Panc1 (cell line): Measurements from ENCODE around the gene MCM8. TPM values are rescaled to one million over a fixed set of nuclear protein-coding genes. Genes with fewer than 3 reads are reported as not detected.

Experiments used
- ATAC-seq: fragments of 200-7000 bp; cut with Tn5 transposase; 2 replicates; pipeline ENCODE4 v1.9.1; 2020; ENCODE audit warnings: mild to moderate bottlenecking, moderate library complexity
- BruUV-seq: library from RNA; stranded (reverse); fragments of 400-500 nt; replicated peaks from 2 replicates; lab custom pipeline; 2021; lab: Mats Ljungman, UMichigan
- CTCF ChIA-PET: fragments of 300-600 bp; sonication (Branson Sonifier 250); formaldehyde crosslinking; loops from one replicate; lab custom pipeline; 2022; ENCODE audit warnings: antibody characterized with exemption; lab: Charles Lee
- POLR2A ChIA-PET: fragments of 300-600 bp; sonication (Branson Sonifier 250); formaldehyde crosslinking; loops from one replicate; lab custom pipeline; 2022; ENCODE audit warnings: antibody characterized with exemption; lab: Charles Lee
- DNase-seq: peaks from one replicate; pipeline ENCODE4 v3.0.0-alpha.2; 2010; ENCODE audit warnings: low read depth, low spot score
- H3K27ac ChIP-seq: 2 replicates; pipeline ENCODE4 v1.5.1; 2011; ENCODE audit warnings: mild to moderate bottlenecking, low read length, inconsistent platforms
- H3K27me3 ChIP-seq: fragments of 200-500 bp; sonication (Bioruptor generic); 2 replicates; pipeline ENCODE4 v1.6.0; 2014; ENCODE audit warnings: low read length, inconsistent platforms; ENCODE audit not compliant: control insufficient read depth, insufficient read depth
- H3K36me3 ChIP-seq: fragments of 200-500 bp; sonication (Bioruptor generic); 2 replicates; pipeline ENCODE4 v1.5.1; 2014; ENCODE audit warnings: inconsistent platforms, mild to moderate bottlenecking, low read length, moderate library complexity; ENCODE audit not compliant: control insufficient read depth, insufficient read depth
- H3K4me1 ChIP-seq: 2 replicates; pipeline ENCODE4 v1.5.1; 2011; ENCODE audit warnings: inconsistent platforms, mild to moderate bottlenecking, low read length, moderate library complexity; ENCODE audit not compliant: control insufficient read depth, insufficient read depth
- H3K4me3 ChIP-seq, 2 experiments: 2 replicates each; pipeline ENCODE4 v1.5.1; 2011 to 2012; ENCODE audit warnings: low read depth in 2 of 2, low read length in 2 of 2, mild to moderate bottlenecking in 2 of 2, inconsistent platforms in 1 of 2, moderate library complexity in 1 of 2
- H3K9me3 ChIP-seq: fragments of 200-500 bp; sonication (Bioruptor generic); 2 replicates; pipeline ENCODE4 v1.5.1; 2014; ENCODE audit warnings: low read depth, mild to moderate bottlenecking, inconsistent platforms, low read length, moderate library complexity; ENCODE audit not compliant: control insufficient read depth, insufficient read depth
- POLR2AphosphoS5 ChIP-seq: IDR thresholded peaks from 2 replicates; pipeline ENCODE4 v1.6.1; 2012; ENCODE audit warnings: mild to moderate bottlenecking, low read depth, low read length, moderate library complexity
- SIN3A ChIP-seq: IDR thresholded peaks from 2 replicates; pipeline ENCODE4 v1.6.1; 2012; ENCODE audit warnings: low read depth, mild to moderate bottlenecking, low read length, moderate library complexity, borderline replicate concordance; ENCODE audit not compliant: insufficient read depth
- TCF7L2 ChIP-seq: IDR thresholded peaks from 2 replicates; pipeline ENCODE4 v1.6.1; 2011; ENCODE audit warnings: mild to moderate bottlenecking, low read depth, low read length, inconsistent platforms
- in situ Hi-C: cut with HindIII; loops from 2 replicates; pipeline ENCODE4 v1.10.0; 2016; ENCODE audit warnings: low sequenced_read_pairs, low pct_unique_long_range_greater_than_20kb
- intact Hi-C: fragments of 100-400 bp; cut with micrococcal nuclease; formaldehyde crosslinking; loops from one replicate; pipeline ENCODE4 v1.10.0; 2022; ENCODE audit not compliant: unreplicated experiment
- total RNA-seq: library from RNA; stranded (reverse); gene quantifications from one replicate; pipeline ENCODE4 v1.2.1, GENCODE V29; 2021; ENCODE audit not compliant: unreplicated experiment
- TF ChIP-seq, protein P1 (sequence below): fragments of 450-650 bp; IDR thresholded peaks from 2 replicates; pipeline ENCODE4 v1.5.1; 2017; ENCODE audit warnings: mild to moderate bottlenecking
- TF ChIP-seq, protein P2 (sequence below), 2 experiments: IDR thresholded peaks; 2 replicates each; pipeline ENCODE4 v1.6.1; 2011 to 2012; ENCODE audit warnings: low read depth in 2 of 2, control low read depth in 1 of 2, low read length in 1 of 2, mild to moderate bottlenecking in 1 of 2, moderate library complexity in 1 of 2; ENCODE audit not compliant: insufficient read depth in 1 of 2

MCM8 gene
- total RNA-seq, 1 experiment from 2014 or later: 28.3 TPM

DNA sequence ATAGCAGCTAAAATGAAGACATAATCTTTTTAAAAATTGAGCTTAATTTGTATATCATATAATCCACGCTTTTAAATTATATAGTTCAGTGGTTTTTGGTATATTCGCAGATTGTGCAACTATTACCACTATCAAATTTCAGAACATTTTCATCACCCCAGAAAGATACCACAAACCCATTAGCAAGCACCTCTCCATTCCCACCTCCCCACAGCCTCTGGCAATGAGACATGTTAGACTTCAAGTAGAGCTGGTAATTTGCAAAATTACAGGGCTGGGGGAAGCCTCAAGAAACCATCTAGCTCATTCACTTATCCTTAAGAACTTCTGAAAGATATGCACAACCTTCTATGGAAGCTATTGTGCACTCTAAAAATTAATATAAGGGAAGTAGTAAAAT, 37.3 kb upstream of the MCM8 start:
- intact Hi-C loops (no loop called here), in situ Hi-C loops (no loop called here)
- H3K36me3 ChIP-seq: no peaks in the 10 kb centered on the region
- no peak overlapping the region for H3K27ac ChIP-seq
- TF ChIP-seq, protein P1, sequence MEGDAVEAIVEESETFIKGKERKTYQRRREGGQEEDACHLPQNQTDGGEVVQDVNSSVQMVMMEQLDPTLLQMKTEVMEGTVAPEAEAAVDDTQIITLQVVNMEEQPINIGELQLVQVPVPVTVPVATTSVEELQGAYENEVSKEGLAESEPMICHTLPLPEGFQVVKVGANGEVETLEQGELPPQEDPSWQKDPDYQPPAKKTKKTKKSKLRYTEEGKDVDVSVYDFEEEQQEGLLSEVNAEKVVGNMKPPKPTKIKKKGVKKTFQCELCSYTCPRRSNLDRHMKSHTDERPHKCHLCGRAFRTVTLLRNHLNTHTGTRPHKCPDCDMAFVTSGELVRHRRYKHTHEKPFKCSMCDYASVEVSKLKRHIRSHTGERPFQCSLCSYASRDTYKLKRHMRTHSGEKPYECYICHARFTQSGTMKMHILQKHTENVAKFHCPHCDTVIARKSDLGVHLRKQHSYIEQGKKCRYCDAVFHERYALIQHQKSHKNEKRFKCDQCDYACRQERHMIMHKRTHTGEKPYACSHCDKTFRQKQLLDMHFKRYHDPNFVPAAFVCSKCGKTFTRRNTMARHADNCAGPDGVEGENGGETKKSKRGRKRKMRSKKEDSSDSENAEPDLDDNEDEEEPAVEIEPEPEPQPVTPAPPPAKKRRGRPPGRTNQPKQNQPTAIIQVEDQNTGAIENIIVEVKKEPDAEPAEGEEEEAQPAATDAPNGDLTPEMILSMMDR: no peak
- TF ChIP-seq, protein P2, sequence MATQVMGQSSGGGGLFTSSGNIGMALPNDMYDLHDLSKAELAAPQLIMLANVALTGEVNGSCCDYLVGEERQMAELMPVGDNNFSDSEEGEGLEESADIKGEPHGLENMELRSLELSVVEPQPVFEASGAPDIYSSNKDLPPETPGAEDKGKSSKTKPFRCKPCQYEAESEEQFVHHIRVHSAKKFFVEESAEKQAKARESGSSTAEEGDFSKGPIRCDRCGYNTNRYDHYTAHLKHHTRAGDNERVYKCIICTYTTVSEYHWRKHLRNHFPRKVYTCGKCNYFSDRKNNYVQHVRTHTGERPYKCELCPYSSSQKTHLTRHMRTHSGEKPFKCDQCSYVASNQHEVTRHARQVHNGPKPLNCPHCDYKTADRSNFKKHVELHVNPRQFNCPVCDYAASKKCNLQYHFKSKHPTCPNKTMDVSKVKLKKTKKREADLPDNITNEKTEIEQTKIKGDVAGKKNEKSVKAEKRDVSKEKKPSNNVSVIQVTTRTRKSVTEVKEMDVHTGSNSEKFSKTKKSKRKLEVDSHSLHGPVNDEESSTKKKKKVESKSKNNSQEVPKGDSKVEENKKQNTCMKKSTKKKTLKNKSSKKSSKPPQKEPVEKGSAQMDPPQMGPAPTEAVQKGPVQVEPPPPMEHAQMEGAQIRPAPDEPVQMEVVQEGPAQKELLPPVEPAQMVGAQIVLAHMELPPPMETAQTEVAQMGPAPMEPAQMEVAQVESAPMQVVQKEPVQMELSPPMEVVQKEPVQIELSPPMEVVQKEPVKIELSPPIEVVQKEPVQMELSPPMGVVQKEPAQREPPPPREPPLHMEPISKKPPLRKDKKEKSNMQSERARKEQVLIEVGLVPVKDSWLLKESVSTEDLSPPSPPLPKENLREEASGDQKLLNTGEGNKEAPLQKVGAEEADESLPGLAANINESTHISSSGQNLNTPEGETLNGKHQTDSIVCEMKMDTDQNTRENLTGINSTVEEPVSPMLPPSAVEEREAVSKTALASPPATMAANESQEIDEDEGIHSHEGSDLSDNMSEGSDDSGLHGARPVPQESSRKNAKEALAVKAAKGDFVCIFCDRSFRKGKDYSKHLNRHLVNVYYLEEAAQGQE (IDR thresholded peaks at IDR 0.05; ENCODE audit: insufficient read depth in 1 of 2, low read depth in 2 of 2, low read length in 1 of 2): no peak
- TF ChIP-seq POLR2AphosphoS5: no peak
- no peak for TF ChIP-seq TCF7L2
- TF ChIP-seq SIN3A: no peak
- ChIA-PET CTCF (interaction anchor here (0.5 kb wide), 2 partner anchors 86 to 103 kb away, joined by 3 to 7 read pairs; no protein-coding TSS in a partner anchor), POLR2A (interaction anchor here (0.7 to 0.9 kb wide), 2 partner anchors 36 to 1027 kb away, joined by 4 read pairs; no protein-coding TSS in a partner anchor)
- DNase-seq (no peak), ATAC-seq (no peak)
- no peak overlapping the region for H3K4me3 ChIP-seq
- BruUV-seq: no TSS peak
- H3K4me1 ChIP-seq: no peaks in the 10 kb centered on the region
- no peaks in the 10 kb centered on the region for H3K9me3 ChIP-seq
- H3K27me3 ChIP-seq: peaks cover 25% of the 10 kb centered on the region; the same call in 1 of the 2 replicates

DNA sequence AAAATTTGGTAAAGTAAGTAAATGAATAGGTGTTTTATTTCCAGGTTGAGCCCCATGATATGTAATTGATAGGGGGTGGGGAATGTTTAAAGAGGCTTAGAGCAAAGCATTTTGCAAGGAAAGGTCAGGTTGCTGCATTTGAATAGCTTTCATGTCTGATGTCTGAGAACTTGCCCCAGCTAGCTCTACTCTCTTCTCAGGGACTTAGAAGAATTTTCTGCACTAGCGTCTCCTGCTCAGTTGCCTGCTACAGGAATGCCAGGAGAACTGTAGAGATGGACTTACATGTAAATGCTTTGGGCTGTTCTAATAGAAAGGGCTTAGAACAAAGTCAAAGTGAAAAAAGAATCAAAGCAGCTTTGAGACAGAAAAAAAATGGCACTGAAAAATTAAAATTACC, 35.6 kb upstream of the MCM8 start:
- no peak overlapping the region for H3K4me3 ChIP-seq
- no peak overlapping the region for H3K27ac ChIP-seq
- DNase-seq (no peak), ATAC-seq (no peak)
- ChIA-PET CTCF (no interaction called here), POLR2A (no interaction called here)
- in situ Hi-C loops: no loop called here
- H3K36me3 ChIP-seq: no peaks in the 10 kb centered on the region
- peaks cover 23% of the 10 kb centered on the region; the same call in 1 of the 2 replicates for H3K27me3 ChIP-seq
- TF ChIP-seq, protein P2 (IDR thresholded peaks at IDR 0.05; ENCODE audit: insufficient read depth in 1 of 2, low read depth in 2 of 2, low read length in 1 of 2): no peak
- TF ChIP-seq, protein P1: no peak
- no peaks in the 10 kb centered on the region for H3K9me3 ChIP-seq
- H3K4me1 ChIP-seq: peaks cover 12% of the 10 kb centered on the region
- intact Hi-C loops: no loop called here
- BruUV-seq: no TSS peak
